ENCODE data around the gene RPP21.

RPP21 gene

GRCh38 chr6:30323806-30324205, 21.1 kb upstream of the RPP21 start:
- Histone ChIP-seq H3K4me3 (no peak overlapping the region), H3K9me3 (no peaks in the 10 kb centered on the region), H3K4me1 (peaks cover 36% of the 10 kb centered on the region), H3K36me3 (replicated peaks) (peaks cover 4% of the 10 kb centered on the region), H3K27me3 (ENCODE audit: low read depth) (no peaks in the 10 kb centered on the region)
- in situ Hi-C loops (cut with MboI; ENCODE audit: low sequenced_read_pairs) = no loop called here
- no peak for DNase-seq (ENCODE audit: low spot score in 2 of 2)

- peak; percentile 83 to 90 for DNase-seq (ENCODE audit: low spot score in 2 of 2)
- peaks cover 26% of the 10 kb centered on the region for H3K4me1 ChIP-seq
- in situ Hi-C loops (cut with MboI; ENCODE audit: low sequenced_read_pairs) = no loop called here
These were observed 19.6 kb upstream of the RPP21 start for GRCh38 chr6:30325150-30325872.

GRCh38 chr6:30325873-30326525, 19.0 kb upstream of the RPP21 start:
- peak; percentile 74 to 89 for DNase-seq (ENCODE audit: low spot score in 2 of 2)
- Histone ChIP-seq H3K27me3 (ENCODE audit: low read depth) (no peaks in the 10 kb centered on the region), H3K4me3 (peak overlapping the region; percentile 94), H3K4me1 (peaks cover 26% of the 10 kb centered on the region), H3K36me3 (replicated peaks) (peaks cover 10% of the 10 kb centered on the region), H3K9me3 (no peaks in the 10 kb centered on the region)
- in situ Hi-C loops (cut with MboI; ENCODE audit: low sequenced_read_pairs) = no loop called here

More at GRCh38 chr6:30325150-30325872, 19.6 kb upstream of the RPP21 start:
- no peaks in the 10 kb centered on the region for H3K27me3 ChIP-seq (ENCODE audit: low read depth)
- H3K4me3 ChIP-seq = peak overlapping the region; percentile 94
- H3K36me3 ChIP-seq (replicated peaks) = peaks cover 6% of the 10 kb centered on the region
- no peaks in the 10 kb centered on the region for H3K9me3 ChIP-seq

GRCh38 chr6:30326526-30327231, 18.3 kb upstream of the RPP21 start, which contains the start of gene TRIM39:
TRIM39 (plus strand) TSS chr6:30326927; CDS start chr6:30329318, 2,391 bp downstream.
- peak; percentile 63 to 87 for DNase-seq (ENCODE audit: low spot score in 2 of 2)
- Histone ChIP-seq H3K9me3 (no peaks in the 10 kb centered on the region), H3K4me3 (peak within 1 kb of the TSS; percentile 94), H3K27me3 (ENCODE audit: low read depth) (no peaks in the 10 kb centered on the region), H3K4me1 (peaks cover 22% of the 10 kb centered on the region), H3K36me3 (replicated peaks) (peaks cover 14% of the 10 kb centered on the region)
- in situ Hi-C loops (cut with MboI; ENCODE audit: low sequenced_read_pairs) = no loop called here

GRCh38 chr6:30327232-30327746, 17.7 kb upstream of the RPP21 start:
- in situ Hi-C loops (cut with MboI; ENCODE audit: low sequenced_read_pairs) = no loop called here
- peaks cover 18% of the 10 kb centered on the region for H3K36me3 ChIP-seq (replicated peaks)
- no peak for DNase-seq (ENCODE audit: low spot score in 2 of 2)
- peaks cover 15% of the 10 kb centered on the region for H3K4me1 ChIP-seq
- peak overlapping the region; percentile 94 for H3K4me3 ChIP-seq
- no peaks in the 10 kb centered on the region for H3K27me3 ChIP-seq (ENCODE audit: low read depth)
- no peaks in the 10 kb centered on the region for H3K9me3 ChIP-seq

GRCh38 chr6:30328397-30328796, 16.6 kb upstream of the RPP21 start:
- DNase-seq (ENCODE audit: low spot score in 2 of 2) = no peak
- no peaks in the 10 kb centered on the region for H3K9me3 ChIP-seq
- in situ Hi-C loops (cut with MboI; ENCODE audit: low sequenced_read_pairs) = no loop called here
- H3K4me1 ChIP-seq = peaks cover 14% of the 10 kb centered on the region
- H3K27me3 ChIP-seq (ENCODE audit: low read depth) = no peaks in the 10 kb centered on the region
- H3K36me3 ChIP-seq (replicated peaks) = peaks cover 18% of the 10 kb centered on the region
- no peak overlapping the region for H3K4me3 ChIP-seq

GRCh38 chr6:30329331-30329730, 15.6 kb upstream of the RPP21 start:
- in situ Hi-C loops (cut with MboI; ENCODE audit: low sequenced_read_pairs) = no loop called here
- no peak for DNase-seq (ENCODE audit: low spot score in 2 of 2)

GRCh38 chr6:30331981-30332380, 13.0 kb upstream of the RPP21 start:
- Histone ChIP-seq H3K36me3 (replicated peaks) (peaks cover 40% of the 10 kb centered on the region), H3K9me3 (no peaks in the 10 kb centered on the region), H3K4me1 (peaks cover 3% of the 10 kb centered on the region; the same call in 1 of the 2 replicates), H3K27me3 (ENCODE audit: low read depth) (no peaks in the 10 kb centered on the region), H3K4me3 (no peak overlapping the region)
- in situ Hi-C loops (cut with MboI; ENCODE audit: low sequenced_read_pairs) = no loop called here
- DNase-seq (ENCODE audit: low spot score in 2 of 2) = no peak

More at GRCh38 chr6:30329331-30329730, 15.6 kb upstream of the RPP21 start:
- Histone ChIP-seq H3K4me1 (peaks cover 6% of the 10 kb centered on the region), H3K4me3 (no peak overlapping the region), H3K9me3 (no peaks in the 10 kb centered on the region), H3K27me3 (ENCODE audit: low read depth) (no peaks in the 10 kb centered on the region), H3K36me3 (replicated peaks) (peaks cover 23% of the 10 kb centered on the region)

- no peak overlapping the region for H3K4me3 ChIP-seq
- in situ Hi-C loops (cut with MboI; ENCODE audit: low sequenced_read_pairs) = no loop called here
- H3K4me1 ChIP-seq = no peaks in the 10 kb centered on the region
- peaks cover 50% of the 10 kb centered on the region for H3K36me3 ChIP-seq (replicated peaks)
- H3K27me3 ChIP-seq (ENCODE audit: low read depth) = no peaks in the 10 kb centered on the region
- DNase-seq (ENCODE audit: low spot score in 2 of 2) = no peak
- H3K9me3 ChIP-seq = no peaks in the 10 kb centered on the region
These were observed 10.7 kb upstream of the RPP21 start for GRCh38 chr6:30334075-30334783.

- no peaks in the 10 kb centered on the region for H3K9me3 ChIP-seq
- in situ Hi-C loops (cut with MboI; ENCODE audit: low sequenced_read_pairs) = no loop called here
- H3K4me3 ChIP-seq = no peak overlapping the region
- H3K4me1 ChIP-seq = no peaks in the 10 kb centered on the region
- no peaks in the 10 kb centered on the region for H3K27me3 ChIP-seq (ENCODE audit: low read depth)
- DNase-seq (ENCODE audit: low spot score in 2 of 2) = no peak
- H3K36me3 ChIP-seq (replicated peaks) = peaks cover 41% of the 10 kb centered on the region
These were observed 4.3 kb upstream of the RPP21 start for GRCh38 chr6:30340589-30341054.

- Histone ChIP-seq H3K4me3 (no peak overlapping the region), H3K4me1 (no peaks in the 10 kb centered on the region), H3K9me3 (no peaks in the 10 kb centered on the region), H3K36me3 (replicated peaks) (peaks cover 35% of the 10 kb centered on the region), H3K27me3 (ENCODE audit: low read depth) (no peaks in the 10 kb centered on the region)
- DNase-seq (ENCODE audit: low spot score in 2 of 2) = no peak
- in situ Hi-C loops (cut with MboI; ENCODE audit: low sequenced_read_pairs) = no loop called here
These were observed 3.7 kb upstream of the RPP21 start for GRCh38 chr6:30341218-30341617.

GRCh38 chr6:30341728-30342127, 3.2 kb upstream of the RPP21 start:
- DNase-seq (ENCODE audit: low spot score in 2 of 2) = no peak
- H3K36me3 ChIP-seq (replicated peaks) = peaks cover 30% of the 10 kb centered on the region
- no peaks in the 10 kb centered on the region for H3K4me1 ChIP-seq
- H3K27me3 ChIP-seq (ENCODE audit: low read depth) = no peaks in the 10 kb centered on the region
- H3K4me3 ChIP-seq = no peak overlapping the region
- no peaks in the 10 kb centered on the region for H3K9me3 ChIP-seq
- in situ Hi-C loops (cut with MboI; ENCODE audit: low sequenced_read_pairs) = no loop called here

GRCh38 chr6:30344191-30344867, 627 bp upstream of the RPP21 start:
- Histone ChIP-seq H3K36me3 (replicated peaks) (peaks cover 19% of the 10 kb centered on the region), H3K4me1 (no peaks in the 10 kb centered on the region), H3K4me3 (peak overlapping the region; percentile 73), H3K27me3 (ENCODE audit: low read depth) (no peaks in the 10 kb centered on the region), H3K9me3 (no peaks in the 10 kb centered on the region)
- DNase-seq (ENCODE audit: low spot score in 2 of 2) = no peak
- in situ Hi-C loops (cut with MboI; ENCODE audit: low sequenced_read_pairs) = no loop called here

Measured in HAP-1 (cell line).